K562 treated with DMSO at 1 percent for 4 hours (cell line): ENCODE results near the gene ERI3. TPM values are rescaled to one million over a fixed set of nuclear protein-coding genes. Genes with fewer than 3 reads are reported as not detected.

Experiments
- total RNA-seq: library from RNA; unstranded; fragments of 300-600 nt; gene quantifications from 2 replicates; pipeline ENCODE4 v1.2.3, GENCODE V29; 2022; ENCODE audit not compliant: insufficient read depth

The ERI3 gene, protein sequence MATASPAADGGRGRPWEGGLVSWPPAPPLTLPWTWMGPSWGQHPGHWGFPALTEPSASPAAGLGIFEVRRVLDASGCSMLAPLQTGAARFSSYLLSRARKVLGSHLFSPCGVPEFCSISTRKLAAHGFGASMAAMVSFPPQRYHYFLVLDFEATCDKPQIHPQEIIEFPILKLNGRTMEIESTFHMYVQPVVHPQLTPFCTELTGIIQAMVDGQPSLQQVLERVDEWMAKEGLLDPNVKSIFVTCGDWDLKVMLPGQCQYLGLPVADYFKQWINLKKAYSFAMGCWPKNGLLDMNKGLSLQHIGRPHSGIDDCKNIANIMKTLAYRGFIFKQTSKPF
- total RNA-seq = 49.0 and 56.3 TPM in 2 replicates

GRCh38 chr1:44354840-44355581, at the start of gene ERI3:
TSS of gene ERI3 (minus strand) at chr1:44355257. CDS start at chr1:44355026, 231 bp downstream.

DNA sequence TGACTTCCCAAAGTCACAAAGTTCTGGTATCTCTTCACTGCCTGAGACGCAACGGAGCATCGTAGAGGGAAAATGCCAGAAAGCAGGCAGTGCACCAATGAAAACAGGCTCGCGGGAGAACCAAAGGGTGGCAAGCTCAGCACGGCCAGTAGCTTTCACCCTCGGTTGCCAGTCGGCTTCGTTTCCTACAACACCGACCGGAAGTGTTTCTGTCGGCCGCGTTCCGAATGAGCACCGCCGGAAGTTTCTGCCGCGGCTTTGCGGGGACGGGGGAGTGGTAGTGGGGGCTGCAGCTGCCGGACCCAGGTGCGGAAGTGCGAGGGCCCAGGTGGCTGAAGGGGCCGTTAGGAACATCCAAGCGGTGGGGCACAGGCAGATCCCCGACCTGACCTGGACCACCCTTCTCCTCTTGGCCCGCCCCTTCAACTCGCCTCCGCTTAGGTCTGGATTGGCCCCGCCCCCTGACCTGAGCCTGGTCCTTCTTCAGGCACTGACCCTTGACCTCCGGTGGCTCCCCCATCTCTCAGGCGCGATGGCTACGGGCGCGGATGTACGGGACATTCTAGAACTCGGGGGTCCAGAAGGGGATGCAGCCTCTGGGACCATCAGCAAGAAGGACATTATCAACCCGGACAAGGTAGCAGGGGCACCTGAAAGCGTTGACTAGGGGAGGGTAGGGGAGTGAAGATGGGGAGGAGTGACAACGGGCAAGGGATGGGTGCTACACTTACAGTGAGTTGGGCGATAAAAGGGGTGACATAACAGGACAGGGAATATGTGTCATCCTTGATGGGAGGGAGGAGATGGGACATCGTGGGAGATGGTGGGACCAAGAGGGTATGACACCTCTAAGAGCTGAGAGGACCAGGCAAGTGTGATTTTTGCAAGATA, 141.6 kb downstream of the ERI3 start, which contains the start of gene DMAP1:
TSS of gene DMAP1 (plus strand) at position 250 of the 891 bp plus-strand sequence. CDS start at position 533, 283 bp downstream.

Other genes starting within 250 kb of the ERI3 start
- not detected in 2 replicates for gene KLF17, start 236.4 kb downstream of the ERI3 start, total RNA-seq
- gene KLF18, start 213.6 kb downstream of the ERI3 start, total RNA-seq = not detected in 2 replicates
- 21.2 and 22.6 TPM in 2 replicates for gene DMAP1, start 141.8 kb downstream of the ERI3 start, total RNA-seq
- 75.1 and 88.1 TPM in 2 replicates for gene RNF220, start 50.0 kb upstream of the ERI3 start, total RNA-seq